Subcutaneous abdominal adipose tissue (tissue), 5 donors: ENCODE results near the gene ATG2A.

ENCODE experiments used
- H3K27ac ChIP-seq: one replicate; pipeline ENCODE4 v1.7.0; 2013; ENCODE audit warnings: low read depth, mild to moderate bottlenecking, inconsistent platforms, low read length, moderate library complexity
- H3K27me3 ChIP-seq, 5 donors: one replicate each; pipeline ENCODE4 v1.7.0; 2013; ENCODE audit warnings: low read length in 5 of 5, inconsistent platforms in 1 of 5; ENCODE audit not compliant: control insufficient read depth in 5 of 5, insufficient read depth in 4 of 5
- H3K36me3 ChIP-seq, 5 donors: one replicate each; pipeline ENCODE4 v1.7.0; 2013; ENCODE audit warnings: low read length in 5 of 5; ENCODE audit not compliant: control insufficient read depth in 5 of 5, insufficient read depth in 5 of 5
- H3K4me1 ChIP-seq, 5 donors: one replicate each; pipeline ENCODE4 v1.7.0; 2013; ENCODE audit warnings: low read length in 5 of 5, mild to moderate bottlenecking in 3 of 5, moderate library complexity in 1 of 5; ENCODE audit not compliant: control insufficient read depth in 5 of 5, insufficient read depth in 5 of 5
- H3K4me3 ChIP-seq, 5 donors: one replicate each; pipeline ENCODE4 v1.7.0; 2013; ENCODE audit warnings: low read length in 5 of 5, low read depth in 1 of 5
- H3K9ac ChIP-seq, 5 donors: one replicate each; pipeline ENCODE4 v1.7.0; 2013; ENCODE audit warnings: low read length in 5 of 5, mild to moderate bottlenecking in 4 of 5, moderate library complexity in 3 of 5
- H3K9me3 ChIP-seq, 5 donors: one replicate each; pipeline ENCODE4 v1.7.0; 2013; ENCODE audit warnings: low read length in 5 of 5; ENCODE audit not compliant: control insufficient read depth in 5 of 5
- donor health status: healthy.
- donor health status: healthy.
- donor health status: healthy.
- donor health status: healthy.
- donor health status: healthy.

ATG2A gene

DNA sequence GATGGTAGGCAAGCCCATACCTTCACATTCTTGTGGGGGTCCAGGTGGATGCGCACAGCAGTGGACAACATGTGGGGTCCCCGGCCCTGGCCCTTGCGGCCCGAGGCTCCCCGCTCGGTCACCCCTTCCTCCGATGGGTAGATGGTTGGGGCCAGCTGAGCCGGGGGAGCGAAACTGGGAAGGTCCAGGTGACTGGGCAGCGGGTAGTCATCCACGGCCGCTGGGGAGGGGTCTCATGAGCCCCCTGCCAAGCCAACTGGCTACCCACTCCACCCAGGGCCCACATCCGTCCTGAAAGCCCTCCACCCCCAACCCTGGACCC is 10.7 kb downstream of the ATG2A start:
- Histone ChIP-seq H3K27ac (no peak overlapping the region), H3K9ac (no peak overlapping the region), H3K4me3 (no peak overlapping the region), H3K4me1 (no peaks in the 10 kb centered on the region), H3K36me3 (peaks cover 0 to 91% (median 85%) of the 10 kb centered on the region in 5 donors), H3K27me3 (no peaks in the 10 kb centered on the region), H3K9me3 (no peaks in the 10 kb centered on the region)

GRCh38 chr11:64905516-64906313 is 11.3 kb downstream of the ATG2A start:
- peaks cover 0 to 91% (median 85%) of the 10 kb centered on the region in 5 donors for H3K36me3 ChIP-seq
- no peaks in the 10 kb centered on the region for H3K27me3 ChIP-seq
- no peak overlapping the region for H3K4me3 ChIP-seq
- no peaks in the 10 kb centered on the region for H3K4me1 ChIP-seq
- H3K9me3 ChIP-seq, result no peaks in the 10 kb centered on the region
- H3K9ac ChIP-seq, result no peak overlapping the region
- no peak overlapping the region for H3K27ac ChIP-seq

DNA sequence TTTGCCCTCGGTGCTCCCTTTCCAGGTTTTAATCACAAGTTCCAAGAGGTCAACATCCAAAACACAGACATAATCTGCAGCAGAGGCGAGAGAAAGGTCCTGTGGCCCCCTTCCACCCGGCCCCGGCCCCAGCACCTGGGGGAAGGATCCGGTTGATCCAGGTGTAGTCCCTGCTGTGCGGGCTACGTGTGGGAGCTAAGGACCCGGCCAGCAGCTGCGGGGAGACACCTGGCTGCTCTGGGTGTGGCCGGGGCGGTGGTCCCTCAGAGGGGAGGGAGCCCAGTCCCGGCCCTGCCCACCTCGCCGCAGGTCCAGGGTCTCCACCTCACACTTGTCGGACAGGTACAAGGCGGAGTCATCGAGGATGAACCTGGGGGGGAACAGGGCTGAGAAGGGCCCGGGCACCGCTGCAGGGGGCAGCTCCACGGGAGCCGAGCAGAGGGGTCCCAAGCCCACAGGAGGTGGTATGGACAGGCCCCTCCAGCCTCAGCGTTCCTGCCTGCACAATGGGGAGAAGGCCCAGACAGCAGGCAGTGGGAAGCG is 13.6 kb downstream of the ATG2A start:
- Histone ChIP-seq H3K36me3 (peaks cover 0 to 91% (median 79%) of the 10 kb centered on the region in 5 donors), H3K9me3 (no peaks in the 10 kb centered on the region)

DNA sequence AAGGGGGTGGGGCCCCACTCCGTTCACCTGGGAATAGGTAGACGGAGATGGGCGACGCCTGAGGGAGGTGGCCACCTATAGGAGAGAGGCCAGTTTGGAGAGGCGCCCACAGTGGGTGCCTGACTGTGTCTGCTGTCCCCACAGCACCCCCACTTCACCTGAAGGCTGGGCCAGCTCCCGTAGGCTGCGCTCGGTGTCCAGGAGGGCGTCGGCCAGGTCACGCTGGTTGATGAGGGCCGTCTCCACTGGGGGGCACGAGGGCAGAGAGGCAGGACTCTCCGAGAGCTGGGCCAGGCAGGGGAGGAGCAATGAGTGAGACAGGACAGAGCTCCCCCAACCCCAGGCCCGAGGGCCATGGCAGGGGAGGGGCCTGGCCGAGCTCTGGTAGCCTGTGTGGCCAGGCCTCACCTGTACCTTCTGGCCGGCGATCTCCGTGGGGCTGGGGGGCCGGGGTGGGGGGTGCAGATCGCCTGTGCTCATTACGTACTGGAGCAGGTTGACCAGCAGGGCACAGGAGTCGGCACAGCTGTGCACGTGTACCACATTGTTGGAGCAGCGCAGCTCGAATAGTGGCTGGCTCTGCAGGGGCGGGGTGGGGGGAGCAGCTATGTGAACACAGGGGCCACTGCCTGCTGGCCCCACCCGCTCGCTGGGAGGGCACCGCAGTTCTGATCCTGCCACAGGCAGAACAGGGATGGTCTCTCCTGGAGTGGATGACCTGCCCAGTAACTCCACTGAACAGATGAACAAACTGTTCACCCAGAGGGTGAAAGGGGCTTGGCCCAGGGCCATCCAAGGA is 14.7 kb downstream of the ATG2A start:
- no peaks in the 10 kb centered on the region for H3K27me3 ChIP-seq
- no peak overlapping the region for H3K27ac ChIP-seq
- no peaks in the 10 kb centered on the region for H3K4me1 ChIP-seq
- H3K36me3 ChIP-seq, result peaks cover 0 to 92% (median 82%) of the 10 kb centered on the region in 5 donors
- H3K9me3 ChIP-seq, result no peaks in the 10 kb centered on the region
- no peak overlapping the region for H3K4me3 ChIP-seq
- no peak overlapping the region for H3K9ac ChIP-seq

More for the DNA sequence above, 13.6 kb downstream of the ATG2A start:
- H3K4me1 ChIP-seq, result no peaks in the 10 kb centered on the region
- no peak overlapping the region for H3K9ac ChIP-seq
- H3K4me3 ChIP-seq, result no peak overlapping the region
- no peak overlapping the region for H3K27ac ChIP-seq
- H3K27me3 ChIP-seq, result no peaks in the 10 kb centered on the region

- Histone ChIP-seq H3K9ac (no peak overlapping the region), H3K9me3 (no peaks in the 10 kb centered on the region), H3K4me3 (no peak overlapping the region), H3K27me3 (no peaks in the 10 kb centered on the region), H3K27ac (no peak overlapping the region), H3K4me1 (no peaks in the 10 kb centered on the region), H3K36me3 (peaks cover 0 to 92% (median 81%) of the 10 kb centered on the region in 5 donors)
These were observed 16.2 kb downstream of the ATG2A start for GRCh38 chr11:64900774-64901173.

DNA sequence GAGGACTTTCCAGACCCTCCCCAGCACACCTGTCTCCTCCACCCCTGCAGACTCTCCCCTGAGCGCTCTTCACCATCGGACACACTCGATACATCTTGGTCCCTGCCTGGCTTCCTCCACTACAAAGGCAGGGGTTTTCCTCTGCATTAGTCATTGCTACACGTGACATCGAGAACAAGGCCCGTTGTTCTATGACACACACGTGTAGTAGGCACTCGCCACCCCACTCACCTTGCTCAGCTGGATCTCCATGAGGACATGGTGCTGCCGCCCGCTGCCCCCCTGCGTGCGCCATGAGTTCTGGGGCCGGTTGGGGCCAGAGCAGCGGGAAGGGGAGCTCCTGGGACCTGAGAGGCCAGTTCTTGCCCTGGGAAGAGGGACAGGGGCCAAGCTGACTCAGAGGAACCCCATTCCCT is 16.7 kb downstream of the ATG2A start:
- Histone ChIP-seq H3K36me3 (peaks cover 0 to 92% (median 80%) of the 10 kb centered on the region in 5 donors), H3K4me3 (no peak overlapping the region), H3K9me3 (no peaks in the 10 kb centered on the region), H3K27me3 (no peaks in the 10 kb centered on the region), H3K27ac (no peak overlapping the region), H3K4me1 (no peaks in the 10 kb centered on the region), H3K9ac (no peak overlapping the region)

DNA sequence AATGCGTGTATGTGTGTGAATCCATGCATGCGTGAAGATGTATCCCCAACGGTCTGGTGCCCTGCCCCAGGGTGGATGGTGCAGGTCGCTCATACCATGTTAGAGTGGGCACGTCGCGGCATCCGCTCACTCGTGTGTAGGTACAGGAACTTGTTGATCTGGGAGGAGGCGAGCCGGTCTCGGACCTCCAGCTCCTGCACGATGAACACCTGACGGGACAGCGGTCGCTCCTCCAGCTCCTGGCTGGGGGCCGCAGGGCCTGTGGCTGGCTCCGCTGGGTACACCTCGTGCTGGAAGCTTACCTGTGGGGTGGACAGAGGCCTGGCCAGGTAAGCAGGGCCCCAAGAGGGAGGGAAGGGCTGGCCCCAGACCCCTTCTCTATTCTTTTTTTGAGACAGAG is 18.5 kb downstream of the ATG2A start:
- Histone ChIP-seq H3K27me3 (no peaks in the 10 kb centered on the region), H3K36me3 (peaks cover 0 to 91% (median 80%) of the 10 kb centered on the region in 5 donors), H3K4me3 (no peak overlapping the region), H3K9ac (no peak overlapping the region), H3K4me1 (peaks cover 0 to 10% (median 8%) of the 10 kb centered on the region in 5 donors), H3K27ac (no peak overlapping the region), H3K9me3 (no peaks in the 10 kb centered on the region)

DNA sequence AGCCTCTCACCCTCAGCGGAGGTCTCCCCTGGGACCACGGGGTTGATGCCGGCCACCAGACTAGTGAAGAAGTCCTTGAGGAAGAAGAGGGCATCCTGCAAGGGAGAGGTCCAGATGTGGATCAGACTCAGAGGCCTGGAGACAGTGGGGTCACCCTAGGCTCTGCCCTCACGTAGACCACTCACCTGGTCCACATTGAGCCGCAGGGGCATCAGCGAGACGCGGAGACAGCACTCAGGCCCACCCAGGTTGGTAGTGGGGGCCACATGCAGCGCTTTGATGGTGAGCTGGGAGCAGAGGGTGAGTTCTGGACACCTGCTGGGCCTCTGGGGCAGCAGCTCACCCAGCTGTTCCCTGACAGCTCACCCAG is 18.9 kb downstream of the ATG2A start:
- Histone ChIP-seq H3K4me3 (no peak overlapping the region), H3K27me3 (no peaks in the 10 kb centered on the region), H3K9ac (no peak overlapping the region), H3K9me3 (no peaks in the 10 kb centered on the region), H3K4me1 (peaks cover 0 to 15% (median 8%) of the 10 kb centered on the region in 5 donors), H3K36me3 (peaks cover 0 to 86% (median 76%) of the 10 kb centered on the region in 5 donors), H3K27ac (no peak overlapping the region)

- Histone ChIP-seq H3K9ac (no peak overlapping the region), H3K9me3 (no peaks in the 10 kb centered on the region), H3K4me1 (peaks cover 0 to 21% (median 8%) of the 10 kb centered on the region in 5 donors), H3K36me3 (peaks cover 0 to 81% (median 70%) of the 10 kb centered on the region in 5 donors), H3K27ac (no peak overlapping the region), H3K27me3 (no peaks in the 10 kb centered on the region), H3K4me3 (no peak overlapping the region)
These were observed 19.5 kb downstream of the ATG2A start for GRCh38 chr11:64897381-64898075.
